ENCODE results near the gene ZNF710.

DNA sequence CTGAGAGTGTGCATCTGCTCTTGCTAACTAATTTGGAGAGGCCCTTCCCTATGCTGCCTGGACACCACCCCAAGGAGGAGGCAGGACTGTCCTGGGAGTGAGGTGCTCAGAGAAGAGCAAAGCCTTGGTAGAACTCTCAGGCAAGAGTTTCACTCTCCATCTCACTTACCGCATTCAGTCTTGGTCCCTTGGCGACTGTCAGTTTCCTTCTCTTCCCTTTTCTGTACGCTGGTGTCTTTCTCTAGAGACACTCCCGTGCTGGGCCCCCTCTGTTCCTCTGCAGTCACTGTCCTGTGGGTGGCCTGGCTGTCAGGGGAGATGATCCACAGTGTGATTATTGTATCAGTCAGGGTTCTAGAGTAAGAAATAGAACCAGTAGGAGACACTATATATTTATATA, 57.2 kb downstream of the ZNF710 start:
- TF ChIP-seq, protein P1, sequence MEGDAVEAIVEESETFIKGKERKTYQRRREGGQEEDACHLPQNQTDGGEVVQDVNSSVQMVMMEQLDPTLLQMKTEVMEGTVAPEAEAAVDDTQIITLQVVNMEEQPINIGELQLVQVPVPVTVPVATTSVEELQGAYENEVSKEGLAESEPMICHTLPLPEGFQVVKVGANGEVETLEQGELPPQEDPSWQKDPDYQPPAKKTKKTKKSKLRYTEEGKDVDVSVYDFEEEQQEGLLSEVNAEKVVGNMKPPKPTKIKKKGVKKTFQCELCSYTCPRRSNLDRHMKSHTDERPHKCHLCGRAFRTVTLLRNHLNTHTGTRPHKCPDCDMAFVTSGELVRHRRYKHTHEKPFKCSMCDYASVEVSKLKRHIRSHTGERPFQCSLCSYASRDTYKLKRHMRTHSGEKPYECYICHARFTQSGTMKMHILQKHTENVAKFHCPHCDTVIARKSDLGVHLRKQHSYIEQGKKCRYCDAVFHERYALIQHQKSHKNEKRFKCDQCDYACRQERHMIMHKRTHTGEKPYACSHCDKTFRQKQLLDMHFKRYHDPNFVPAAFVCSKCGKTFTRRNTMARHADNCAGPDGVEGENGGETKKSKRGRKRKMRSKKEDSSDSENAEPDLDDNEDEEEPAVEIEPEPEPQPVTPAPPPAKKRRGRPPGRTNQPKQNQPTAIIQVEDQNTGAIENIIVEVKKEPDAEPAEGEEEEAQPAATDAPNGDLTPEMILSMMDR (IDR thresholded peaks at IDR 0.05 in 8 of 11, conservative IDR thresholded peaks at IDR 0.05 in 3 of 11) = no peak
- TF ChIP-seq POLR2A (IDR thresholded peaks at IDR 0.05) (no peak), POLR2AphosphoS5 (IDR thresholded peaks at IDR 0.05) (no peak)
